HepG2 (cell line): ENCODE data around the gene PCGF3. TPM values are rescaled to one million over a fixed set of nuclear protein-coding genes. Genes with fewer than 3 reads are reported as not detected.

ENCODE experiments used
- AGO2 ChIP-seq: fragments of 200-400 bp; formaldehyde crosslinking; optimal IDR thresholded peaks from 2 replicates; pipeline ENCODE3; 2017; ENCODE audit warnings: mild to moderate bottlenecking, low read depth, low read length, moderate library complexity
- ARID2 ChIP-seq: sonication (generic); formaldehyde crosslinking; IDR thresholded peaks from 2 replicates; pipeline ENCODE4 v1.8.1; 2022; ENCODE audit warnings: mild to moderate bottlenecking, missing genetic modification reagents, borderline replicate concordance
- BHLHE40 ChIP-seq: IDR thresholded peaks from 2 replicates; pipeline ENCODE4 v1.6.1; 2011; ENCODE audit warnings: low read length, improper control_type of control experiment
- EZH2 ChIP-seq: conservative IDR thresholded peaks from 2 replicates; pipeline ENCODE4 v1.6.1; 2012; ENCODE audit warnings: mild to moderate bottlenecking, low read depth, low read length, moderate library complexity
- HOXA5 ChIP-seq: sonication (generic); formaldehyde crosslinking; IDR thresholded peaks from 2 replicates; pipeline ENCODE4 v1.4.0; 2020; ENCODE audit warnings: missing genetic modification reagents
- KDM6A ChIP-seq: IDR thresholded peaks from 2 replicates; pipeline ENCODE4 v1.6.1; 2016; ENCODE audit warnings: low read depth
- KLF16 ChIP-seq, 2 experiments: sonication (generic) in 1 of 2; formaldehyde crosslinking in 1 of 2; IDR thresholded peaks; 2 replicates each; pipeline versions ENCODE4 v1.6.1 to v1.8.0; 2016 to 2023; ENCODE audit warnings: missing genetic modification reagents in 2 of 2, missing compliant biosample characterization in 1 of 2
- MAZ ChIP-seq, 2 experiments: sonication (generic) in 1 of 2; formaldehyde crosslinking in 1 of 2; IDR thresholded peaks; 2 replicates each; pipeline versions ENCODE4 v1.5.0 to v1.6.1; 2012 to 2020; ENCODE audit warnings: low read depth in 2 of 2, mild to moderate bottlenecking in 2 of 2, borderline replicate concordance in 1 of 2, improper control_type of control experiment in 1 of 2, low read length in 1 of 2, missing genetic modification reagents in 1 of 2, moderate library complexity in 1 of 2
- MIXL1 ChIP-seq: IDR thresholded peaks from 2 replicates; pipeline ENCODE4 v1.6.1; 2016
- NCOA1 ChIP-seq: sonication (generic); formaldehyde crosslinking; IDR thresholded peaks from 2 replicates; pipeline ENCODE4 v1.9.0; 2021; ENCODE audit warnings: missing genetic modification reagents
- NFIB ChIP-seq: sonication (generic); formaldehyde crosslinking; IDR thresholded peaks from 2 replicates; pipeline ENCODE4 v1.9.0; 2021; ENCODE audit warnings: missing genetic modification reagents, mild to moderate bottlenecking, borderline replicate concordance
- RFX1 ChIP-seq: fragments of 450-650 bp; IDR thresholded peaks from 2 replicates; pipeline ENCODE4 v1.6.1; 2017
- SAFB2 ChIP-seq: sonication (generic); formaldehyde crosslinking; IDR thresholded peaks from 2 replicates; pipeline ENCODE4 v1.5.1; 2020; ENCODE audit warnings: missing genetic modification reagents, low read depth, mild to moderate bottlenecking, borderline replicate concordance
- SAP130 ChIP-seq: IDR thresholded peaks from 2 replicates; pipeline ENCODE4 v1.6.1; 2016; ENCODE audit warnings: low read depth
- SIX4 ChIP-seq: sonication (generic); formaldehyde crosslinking; IDR thresholded peaks from 2 replicates; pipeline ENCODE4 v1.4.0; 2020; ENCODE audit warnings: missing genetic modification reagents
- SMAD9 ChIP-seq: sonication (generic); formaldehyde crosslinking; IDR thresholded peaks from 2 replicates; pipeline ENCODE4 v1.5.1; 2020; ENCODE audit warnings: mild to moderate bottlenecking, missing genetic modification reagents
- SNAPC2 ChIP-seq: sonication (generic); formaldehyde crosslinking; IDR thresholded peaks from 2 replicates; pipeline ENCODE4 v1.8.1; 2022; ENCODE audit warnings: mild to moderate bottlenecking, missing genetic modification reagents
- SP140L ChIP-seq: sonication (generic); formaldehyde crosslinking; IDR thresholded peaks from 2 replicates; pipeline ENCODE4 v1.4.0; 2020; ENCODE audit warnings: missing genetic modification reagents, borderline replicate concordance
- TMF1 ChIP-seq: sonication (generic); formaldehyde crosslinking; IDR thresholded peaks from 2 replicates; pipeline ENCODE4 v1.8.1; 2022; ENCODE audit warnings: low read depth, missing genetic modification reagents
- ZFP36L1 ChIP-seq: sonication (generic); formaldehyde crosslinking; IDR thresholded peaks from 2 replicates; pipeline ENCODE4 v1.8.0; 2022; ENCODE audit warnings: mild to moderate bottlenecking, missing genetic modification reagents, moderate library complexity
- ZMYM4 ChIP-seq: sonication (generic); formaldehyde crosslinking; IDR thresholded peaks from 2 replicates; pipeline ENCODE4 v1.8.1; 2023; ENCODE audit warnings: mild to moderate bottlenecking, missing genetic modification reagents
- ZNF329 ChIP-seq: sonication (generic); formaldehyde crosslinking; IDR thresholded peaks from 2 replicates; pipeline ENCODE4 v1.9.0; 2021; ENCODE audit warnings: low read depth, mild to moderate bottlenecking, missing genetic modification reagents
- ZNF337 ChIP-seq: sonication (generic); formaldehyde crosslinking; IDR thresholded peaks from 2 replicates; pipeline ENCODE4 v1.5.1; 2020; ENCODE audit warnings: missing genetic modification reagents, low read depth, mild to moderate bottlenecking, borderline replicate concordance
- ZNF577 ChIP-seq: sonication (generic); formaldehyde crosslinking; IDR thresholded peaks from 2 replicates; pipeline ENCODE4 v1.4.0; 2020; ENCODE audit warnings: mild to moderate bottlenecking, low read depth, missing genetic modification reagents, borderline replicate concordance
- ZNF605 ChIP-seq: sonication (generic); formaldehyde crosslinking; IDR thresholded peaks from 2 replicates; pipeline ENCODE4 v1.8.0; 2022; ENCODE audit warnings: mild to moderate bottlenecking, missing genetic modification reagents
- ZNF790 ChIP-seq: sonication (generic); formaldehyde crosslinking; IDR thresholded peaks from 2 replicates; pipeline ENCODE4 v1.8.0; 2022; ENCODE audit warnings: missing genetic modification reagents, mild to moderate bottlenecking, borderline replicate concordance
- ZNF878 ChIP-seq: sonication (generic); formaldehyde crosslinking; IDR thresholded peaks from 2 replicates; pipeline ENCODE4 v1.8.1; 2023; ENCODE audit warnings: mild to moderate bottlenecking, missing genetic modification reagents, moderate library complexity
- polyA plus RNA-seq, 8 experiments: library from polyadenylated mRNA; depleted of rRNA in 3 of 8; stranded (reverse) in 7 of 8; unstranded in 1 of 8; fragments of >200 nt; fragmentation: Illumina TruSeq in 4 of 8; extraction: Trizol in 4 of 8; gene quantifications; 2 replicates each; pipeline versions ENCODE4 v1.2.1 to v1.2.3, GENCODE V29; 2011 to 2016; ENCODE audit warnings: low read depth in 4 of 8, missing spikeins in 1 of 8, mixed read lengths in 1 of 8; ENCODE audit not compliant: insufficient read depth in 1 of 8
- total RNA-seq, 5 experiments: library from RNA; depleted of rRNA; stranded (reverse); fragments of >200 nt; fragmentation: Illumina TruSeq; extraction: Trizol; gene quantifications; 2 replicates each; pipeline ENCODE4 v1.2.3, GENCODE V29; 2016; ENCODE audit warnings: low read depth in 1 of 5
- TF ChIP-seq, protein P1 (sequence below): sonication (generic); formaldehyde crosslinking; IDR thresholded peaks from 2 replicates; pipeline ENCODE4 v1.4.0; 2020; ENCODE audit warnings: missing genetic modification reagents, borderline replicate concordance
- TF ChIP-seq, protein P2 (sequence below): IDR thresholded peaks from 2 replicates; pipeline ENCODE4 v1.6.1; 2018; ENCODE audit warnings: missing genetic modification reagents

PCGF3 gene
- total and polyA plus RNA-seq, 2 of the 13 experiments (the other 11 are each of a cell fraction or from before 2014, with no cell fraction given): 28.6 to 66.2 TPM

DNA sequence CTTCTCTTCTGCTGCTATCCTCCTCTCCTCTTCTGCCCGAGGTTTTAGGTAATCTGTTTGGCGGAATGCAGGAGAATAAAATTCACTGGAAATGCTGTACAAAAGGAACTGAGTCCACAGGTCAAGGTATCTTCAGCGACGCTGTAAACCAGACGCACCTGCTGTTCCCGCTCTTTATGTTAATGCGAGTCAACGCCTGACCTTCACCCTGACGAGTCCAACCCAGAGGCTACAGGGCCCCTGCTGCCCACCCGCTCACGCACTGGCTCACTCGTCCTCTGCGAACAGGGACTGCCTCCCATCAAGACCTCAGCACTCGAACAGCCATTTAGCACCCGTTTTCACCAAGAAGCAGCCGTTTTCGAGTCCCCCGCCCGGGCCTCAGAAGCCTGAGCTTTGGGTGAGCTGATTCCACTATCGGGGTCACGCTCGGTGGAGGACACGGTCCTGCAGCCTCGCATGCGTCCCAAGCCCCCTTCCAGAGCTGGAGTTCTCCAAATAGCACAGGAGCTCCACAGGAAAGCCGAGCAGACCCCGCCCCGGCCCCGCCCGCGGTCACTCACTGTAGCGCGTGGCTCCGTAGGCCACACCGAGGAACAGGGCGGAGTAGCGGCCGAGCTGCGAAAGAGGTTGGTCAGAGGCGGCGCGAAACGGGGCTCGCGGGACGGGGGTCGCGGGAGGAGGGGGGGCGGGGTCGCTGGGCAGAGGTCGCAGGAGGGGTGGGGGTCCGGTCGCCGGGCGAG is 32.1 kb upstream of the PCGF3 start (continued):
- TF ChIP-seq MAZ (IDR thresholded peaks at IDR 0.05; ENCODE audit: borderline replicate concordance, low read depth, low read length): no peak
- TF ChIP-seq MAZ (CRISPR knock-in tag; IDR thresholded peaks at IDR 0.05; ENCODE audit: low read depth): no peak
- 0 out of 4 replicates have a peak, but pooled peaks of 1 of the 2 experiments have one; percentile 35 for TF ChIP-seq KLF16 (CRISPR knock-in tag; IDR thresholded peaks at IDR 0.05)
- TF ChIP-seq, protein P1, sequence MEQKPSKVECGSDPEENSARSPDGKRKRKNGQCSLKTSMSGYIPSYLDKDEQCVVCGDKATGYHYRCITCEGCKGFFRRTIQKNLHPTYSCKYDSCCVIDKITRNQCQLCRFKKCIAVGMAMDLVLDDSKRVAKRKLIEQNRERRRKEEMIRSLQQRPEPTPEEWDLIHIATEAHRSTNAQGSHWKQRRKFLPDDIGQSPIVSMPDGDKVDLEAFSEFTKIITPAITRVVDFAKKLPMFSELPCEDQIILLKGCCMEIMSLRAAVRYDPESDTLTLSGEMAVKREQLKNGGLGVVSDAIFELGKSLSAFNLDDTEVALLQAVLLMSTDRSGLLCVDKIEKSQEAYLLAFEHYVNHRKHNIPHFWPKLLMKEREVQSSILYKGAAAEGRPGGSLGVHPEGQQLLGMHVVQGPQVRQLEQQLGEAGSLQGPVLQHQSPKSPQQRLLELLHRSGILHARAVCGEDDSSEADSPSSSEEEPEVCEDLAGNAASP (CRISPR knock-in tag): no peak
- TF ChIP-seq ZNF577: no peak
- TF ChIP-seq ZFP36L1: no peak
- TF ChIP-seq AGO2: peak; percentile 56
- no peak for TF ChIP-seq SMAD9 (CRISPR knock-in tag)
- no peak for TF ChIP-seq KDM6A (CRISPR knock-in tag)
- TF ChIP-seq HOXA5 (CRISPR knock-in tag): no peak
- TF ChIP-seq ARID2 (CRISPR knock-in tag): no peak
- no peak for TF ChIP-seq SP140L
- TF ChIP-seq EZH2: no peak
- TF ChIP-seq MIXL1 (CRISPR knock-in tag): no peak
- no peak for TF ChIP-seq RFX1
- TF ChIP-seq ZNF790 (CRISPR knock-in tag): peak; percentile 7; the same call in 1 of the 2 replicates
- no peak for TF ChIP-seq SAFB2 (CRISPR knock-in tag)
- no peak for TF ChIP-seq SIX4
- peak; percentile 80 for TF ChIP-seq NCOA1 (CRISPR knock-in tag)
- no peak for TF ChIP-seq ZNF878 (CRISPR knock-in tag)
- 0 out of 2 replicates have a peak, but pooled peaks have one; percentile 28 for TF ChIP-seq SAP130 (CRISPR knock-in tag)
- TF ChIP-seq, protein P2, sequence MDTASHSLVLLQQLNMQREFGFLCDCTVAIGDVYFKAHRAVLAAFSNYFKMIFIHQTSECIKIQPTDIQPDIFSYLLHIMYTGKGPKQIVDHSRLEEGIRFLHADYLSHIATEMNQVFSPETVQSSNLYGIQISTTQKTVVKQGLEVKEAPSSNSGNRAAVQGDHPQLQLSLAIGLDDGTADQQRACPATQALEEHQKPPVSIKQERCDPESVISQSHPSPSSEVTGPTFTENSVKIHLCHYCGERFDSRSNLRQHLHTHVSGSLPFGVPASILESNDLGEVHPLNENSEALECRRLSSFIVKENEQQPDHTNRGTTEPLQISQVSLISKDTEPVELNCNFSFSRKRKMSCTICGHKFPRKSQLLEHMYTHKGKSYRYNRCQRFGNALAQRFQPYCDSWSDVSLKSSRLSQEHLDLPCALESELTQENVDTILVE (CRISPR knock-in tag): no peak
- no peak for TF ChIP-seq ZNF337 (CRISPR knock-in tag)
- TF ChIP-seq SNAPC2 (CRISPR knock-in tag): 0 out of 2 replicates have a peak, but pooled peaks have one; percentile 28
- TF ChIP-seq NFIB (CRISPR knock-in tag): no peak
- TF ChIP-seq ZMYM4 (CRISPR knock-in tag): peak; percentile 8; the same call in 1 of the 2 replicates
- TF ChIP-seq TMF1: 0 out of 2 replicates have a peak, but pooled peaks have one; percentile 43
- TF ChIP-seq ZNF605: peak; percentile 62
- no peak for TF ChIP-seq ZNF329
- TF ChIP-seq BHLHE40: no peak
